DOHH2 (cell line): ENCODE results near the gene JPH2.

Source experiments
- H3F3A ChIP-seq: fragments of 200-600 bp; sonication (generic), shearing (Covaris generic); 2 replicates; pipeline ENCODE4 v1.6.0; 2016; ENCODE audit warnings: antibody characterized with exemption, mild to moderate bottlenecking; ENCODE audit not compliant: control insufficient read depth, insufficient read depth
- H3K27ac ChIP-seq: fragments of 200-600 bp; sonication (generic); 2 replicates; pipeline ENCODE4 v1.5.1; 2014; ENCODE audit warnings: low read depth, mild to moderate bottlenecking, low read length, moderate library complexity
- H3K27me3 ChIP-seq: fragments of 200-600 bp; sonication (generic); 2 replicates; pipeline ENCODE4 v1.6.1; 2014; ENCODE audit warnings: mild to moderate bottlenecking, low read length, mixed read lengths; ENCODE audit not compliant: control insufficient read depth
- H3K36me3 ChIP-seq: fragments of 200-600 bp; sonication (generic); 2 replicates; pipeline ENCODE4 v1.6.1; 2014; ENCODE audit warnings: mild to moderate bottlenecking, low read length, moderate library complexity, mixed read lengths; ENCODE audit not compliant: control insufficient read depth
- H3K4me1 ChIP-seq: fragments of 200-600 bp; sonication (generic); 2 replicates; pipeline ENCODE4 v1.6.1; 2014; ENCODE audit warnings: mild to moderate bottlenecking, low read length, mixed read lengths; ENCODE audit not compliant: control insufficient read depth
- H3K4me2 ChIP-seq: fragments of 200-600 bp; sonication (generic); 2 replicates; pipeline ENCODE4 v1.6.0; 2014; ENCODE audit warnings: mild to moderate bottlenecking, low read length, moderate library complexity
- H3K4me3 ChIP-seq: fragments of 200-600 bp; sonication (generic); 2 replicates; pipeline ENCODE4 v1.5.1; 2014; ENCODE audit warnings: mild to moderate bottlenecking, low read length, mixed read lengths
- H3K79me2 ChIP-seq: fragments of 200-600 bp; sonication (generic); 2 replicates; pipeline ENCODE4 v1.6.1; 2014; ENCODE audit warnings: mild to moderate bottlenecking, low read length, mixed read lengths; ENCODE audit not compliant: control insufficient read depth
- H3K9me2 ChIP-seq: fragments of 200-600 bp; sonication (generic); replicated peaks from 2 replicates; pipeline ENCODE4 v1.6.1; 2014; ENCODE audit warnings: mild to moderate bottlenecking, low read length, mixed read lengths; ENCODE audit not compliant: control insufficient read depth
- H3K9me3 ChIP-seq: fragments of 200-600 bp; sonication (generic); 2 replicates; pipeline ENCODE4 v1.6.1; 2014; ENCODE audit warnings: antibody characterized with exemption, low read length, mixed read lengths; ENCODE audit not compliant: control insufficient read depth, insufficient read depth
- H4K20me1 ChIP-seq: fragments of 200-600 bp; sonication (generic); 2 replicates; pipeline ENCODE4 v1.6.0; 2014; ENCODE audit warnings: low read depth, mild to moderate bottlenecking, antibody characterized with exemption, low read length, moderate library complexity; ENCODE audit not compliant: control insufficient read depth, insufficient read depth
- CTCF ChIP-seq: fragments of 200-600 bp; sonication (generic); IDR thresholded peaks from one replicate; pipeline ENCODE4 v1.5.1; 2014; ENCODE audit warnings: antibody characterized with exemption, mild to moderate bottlenecking, low read depth, low read length; ENCODE audit not compliant: poor library complexity, severe bottlenecking
- EZH2phosphoT487 ChIP-seq: fragments of 200-600 bp; sonication (generic); IDR thresholded peaks from 2 replicates; pipeline ENCODE4 v1.6.1; 2017; ENCODE audit warnings: borderline replicate concordance, mild to moderate bottlenecking, antibody characterized with exemption, low read length, moderate library complexity, mixed read lengths

The JPH2 gene

GRCh38 chr20:44185574-44185973 lies 1.4 kb downstream of the JPH2 start:
- Histone ChIP-seq H3K9me3 (no peaks in the 10 kb centered on the region), H4K20me1 (no peaks in the 10 kb centered on the region), H3K79me2 (no peaks in the 10 kb centered on the region), H3K4me3 (no peak overlapping the region), H3F3A (no peaks in the 10 kb centered on the region), H3K36me3 (no peaks in the 10 kb centered on the region), H3K9me2 (no peaks in the 10 kb centered on the region), H3K27ac (no peak overlapping the region), H3K4me2 (no peak overlapping the region), H3K4me1 (peaks cover 13% of the 10 kb centered on the region), H3K27me3 (peaks cover 28% of the 10 kb centered on the region)
- TF ChIP-seq EZH2phosphoT487, result no peak
- no peak for TF ChIP-seq CTCF

- TF ChIP-seq CTCF, result no peak
- no peak for TF ChIP-seq EZH2phosphoT487
- Histone ChIP-seq H3K79me2 (no peaks in the 10 kb centered on the region), H3F3A (no peaks in the 10 kb centered on the region), H3K27ac (no peak overlapping the region), H3K9me2 (no peaks in the 10 kb centered on the region), H3K4me2 (no peak overlapping the region), H3K4me1 (peaks cover 12% of the 10 kb centered on the region), H4K20me1 (no peaks in the 10 kb centered on the region), H3K27me3 (peaks cover 21% of the 10 kb centered on the region), H3K4me3 (no peak overlapping the region), H3K36me3 (no peaks in the 10 kb centered on the region), H3K9me3 (no peaks in the 10 kb centered on the region)
Measured at GRCh38 chr20:44183282-44183681, 3.7 kb downstream of the JPH2 start.

- TF ChIP-seq CTCF (no peak), EZH2phosphoT487 (no peak)
- Histone ChIP-seq H3K4me3 (no peak overlapping the region), H3K4me1 (peaks cover 8% of the 10 kb centered on the region), H4K20me1 (no peaks in the 10 kb centered on the region), H3K9me3 (no peaks in the 10 kb centered on the region), H3K27ac (no peak overlapping the region), H3K9me2 (no peaks in the 10 kb centered on the region), H3K36me3 (no peaks in the 10 kb centered on the region), H3K79me2 (no peaks in the 10 kb centered on the region), H3K27me3 (peaks cover 17% of the 10 kb centered on the region), H3F3A (no peaks in the 10 kb centered on the region), H3K4me2 (no peak overlapping the region)
Measured at GRCh38 chr20:44182863-44183262, 4.1 kb downstream of the JPH2 start.
